VCaP (cell line): Measurements from ENCODE around the gene LCN12.

Experiments used
- H3K27ac ChIP-seq: fragments of 450-650 bp; 2 replicates; pipeline ENCODE4 v1.5.1; 2017
- CTCF ChIP-seq: fragments of 450-650 bp; conservative IDR thresholded peaks from 2 replicates; pipeline ENCODE4 v1.5.1; 2017; ENCODE audit warnings: mild to moderate bottlenecking, moderate library complexity

Gene LCN12

GRCh38 chr9:136979769-136980587 lies 27.9 kb downstream of the LCN12 start:
- no peak for TF ChIP-seq CTCF
- no peak overlapping the region for H3K27ac ChIP-seq

GRCh38 chr9:136980669-136981478 lies 28.8 kb downstream of the LCN12 start:
- no peak overlapping the region for H3K27ac ChIP-seq
- TF ChIP-seq CTCF: no peak

- TF ChIP-seq CTCF: no peak
- no peak overlapping the region for H3K27ac ChIP-seq
These were observed 29.6 kb downstream of the LCN12 start for GRCh38 chr9:136981588-136982231.

GRCh38 chr9:136982232-136983051 lies 30.4 kb downstream of the LCN12 start, which contains the start of gene LCNL1:
LCNL1 (plus strand) TSS chr9:136982993; CDS start chr9:136983587, 594 bp downstream.
- H3K27ac ChIP-seq: no peak within 1 kb of the TSS
- TF ChIP-seq CTCF: no peak

- TF ChIP-seq CTCF: no peak
- no peak overlapping the region for H3K27ac ChIP-seq
These were observed 31.1 kb downstream of the LCN12 start for GRCh38 chr9:136983167-136983566.

- no peak for TF ChIP-seq CTCF
- no peak overlapping the region for H3K27ac ChIP-seq
These were observed 31.7 kb downstream of the LCN12 start for GRCh38 chr9:136983656-136984314.
